Measurements from ENCODE around the gene SH2B3. TPM values are rescaled to one million over a fixed set of nuclear protein-coding genes. Genes with fewer than 3 reads are reported as not detected.
"Not testable (repeated sequence)": the region's sequence is repeated elsewhere in the genome, so short reads cannot be mapped to it uniquely, and the experiment has no call there.

Gene SH2B3
- total RNA-seq, 1 donor from 2014 or later, result 93.7 TPM

- Mint-ChIP-seq H3K27ac (ENCODE audit: unreplicated experiment) (peak overlapping the region; percentile 42), H3K27me3 (ENCODE audit: unreplicated experiment) (peaks cover 3% of the 10 kb centered on the region), H3K9me3 (ENCODE audit: unreplicated experiment) (no peaks in the 10 kb centered on the region), H3K4me1 (ENCODE audit: unreplicated experiment) (peaks cover 17% of the 10 kb centered on the region), H3K36me3 (ENCODE audit: low read depth, unreplicated experiment) (peaks cover 28% of the 10 kb centered on the region), H3K4me3 (ENCODE audit: unreplicated experiment) (no peak overlapping the region)
- TF ChIP-seq, protein P1, sequence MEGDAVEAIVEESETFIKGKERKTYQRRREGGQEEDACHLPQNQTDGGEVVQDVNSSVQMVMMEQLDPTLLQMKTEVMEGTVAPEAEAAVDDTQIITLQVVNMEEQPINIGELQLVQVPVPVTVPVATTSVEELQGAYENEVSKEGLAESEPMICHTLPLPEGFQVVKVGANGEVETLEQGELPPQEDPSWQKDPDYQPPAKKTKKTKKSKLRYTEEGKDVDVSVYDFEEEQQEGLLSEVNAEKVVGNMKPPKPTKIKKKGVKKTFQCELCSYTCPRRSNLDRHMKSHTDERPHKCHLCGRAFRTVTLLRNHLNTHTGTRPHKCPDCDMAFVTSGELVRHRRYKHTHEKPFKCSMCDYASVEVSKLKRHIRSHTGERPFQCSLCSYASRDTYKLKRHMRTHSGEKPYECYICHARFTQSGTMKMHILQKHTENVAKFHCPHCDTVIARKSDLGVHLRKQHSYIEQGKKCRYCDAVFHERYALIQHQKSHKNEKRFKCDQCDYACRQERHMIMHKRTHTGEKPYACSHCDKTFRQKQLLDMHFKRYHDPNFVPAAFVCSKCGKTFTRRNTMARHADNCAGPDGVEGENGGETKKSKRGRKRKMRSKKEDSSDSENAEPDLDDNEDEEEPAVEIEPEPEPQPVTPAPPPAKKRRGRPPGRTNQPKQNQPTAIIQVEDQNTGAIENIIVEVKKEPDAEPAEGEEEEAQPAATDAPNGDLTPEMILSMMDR (IDR thresholded peaks at IDR 0.05; ENCODE audit: unreplicated experiment), result no peak
- no peak for DNase-seq (ENCODE audit: low spot score)
Observed at GRCh38 chr12:111458546-111459172, 52.9 kb downstream of the SH2B3 start.

GRCh38 chr12:111460111-111460510 lies 54.4 kb downstream of the SH2B3 start:
- H3K27me3 Mint-ChIP-seq (ENCODE audit: unreplicated experiment); H3K4me3 Mint-ChIP-seq (ENCODE audit: unreplicated experiment); H3K9me3 Mint-ChIP-seq (ENCODE audit: unreplicated experiment); H3K4me1 Mint-ChIP-seq (ENCODE audit: unreplicated experiment); H3K27ac Mint-ChIP-seq (ENCODE audit: unreplicated experiment); DNase-seq (ENCODE audit: low spot score): not testable (repeated sequence)
- peaks cover 21% of the 10 kb centered on the region for H3K36me3 Mint-ChIP-seq (ENCODE audit: low read depth, unreplicated experiment)

GRCh38 chr12:111462210-111462769 lies 56.6 kb downstream of the SH2B3 start:
- H3K27me3 Mint-ChIP-seq (ENCODE audit: unreplicated experiment), result peaks cover 3% of the 10 kb centered on the region
- no peak overlapping the region for H3K4me3 Mint-ChIP-seq (ENCODE audit: unreplicated experiment)
- no peaks in the 10 kb centered on the region for H3K9me3 Mint-ChIP-seq (ENCODE audit: unreplicated experiment)
- H3K36me3 Mint-ChIP-seq (ENCODE audit: low read depth, unreplicated experiment), result peaks cover 10% of the 10 kb centered on the region
- H3K4me1 Mint-ChIP-seq (ENCODE audit: unreplicated experiment), result no peaks in the 10 kb centered on the region
- DNase-seq (ENCODE audit: low spot score), result no peak
- TF ChIP-seq, protein P1 (IDR thresholded peaks at IDR 0.05; ENCODE audit: unreplicated experiment), result no peak
- no peak overlapping the region for H3K27ac Mint-ChIP-seq (ENCODE audit: unreplicated experiment)

DNA sequence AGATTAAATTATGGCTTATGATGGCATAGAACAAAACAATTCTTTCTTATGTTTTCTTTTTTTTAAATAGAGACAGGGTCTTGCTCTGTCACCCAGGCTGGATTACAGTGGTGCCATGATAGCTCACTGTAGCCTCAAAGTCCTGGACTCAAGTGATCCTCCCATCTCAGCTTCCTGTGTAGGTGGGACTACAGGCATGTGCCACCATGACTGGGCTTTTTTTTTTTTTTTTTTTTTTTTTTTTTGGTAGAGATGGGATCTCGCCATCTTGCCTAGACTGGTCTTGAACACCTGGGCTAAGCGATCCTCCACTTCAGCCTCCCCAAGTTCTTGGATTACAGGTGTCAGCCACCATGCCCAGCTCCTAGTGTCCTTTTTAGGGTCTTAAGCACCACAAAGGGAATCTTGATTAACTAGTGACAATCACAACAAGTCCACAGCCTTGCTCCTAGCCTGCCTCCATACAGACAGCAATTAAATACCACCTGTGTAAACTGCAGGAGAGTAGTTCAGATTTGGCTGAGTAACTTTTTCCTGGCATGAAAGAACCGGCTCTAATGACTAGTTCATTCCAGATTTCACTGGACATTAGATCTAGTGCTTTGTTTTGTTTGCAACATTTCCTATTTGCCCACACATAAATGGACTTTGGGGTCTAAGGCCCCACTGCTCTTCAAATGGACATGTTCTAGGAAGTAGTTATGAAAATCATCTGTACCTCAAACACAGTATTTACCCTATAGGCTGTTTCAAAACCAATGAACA lies 61.6 kb downstream of the SH2B3 start:
- no peak for DNase-seq (ENCODE audit: low spot score)
- Mint-ChIP-seq H3K4me1 (ENCODE audit: unreplicated experiment) (no peaks in the 10 kb centered on the region), H3K27ac (ENCODE audit: unreplicated experiment) (no peak overlapping the region), H3K27me3 (ENCODE audit: unreplicated experiment) (peaks cover 3% of the 10 kb centered on the region), H3K9me3 (ENCODE audit: unreplicated experiment) (no peaks in the 10 kb centered on the region), H3K36me3 (ENCODE audit: low read depth, unreplicated experiment) (peaks cover 34% of the 10 kb centered on the region), H3K4me3 (ENCODE audit: unreplicated experiment) (no peak overlapping the region)
- TF ChIP-seq, protein P1 (IDR thresholded peaks at IDR 0.05; ENCODE audit: unreplicated experiment), result no peak

DNA sequence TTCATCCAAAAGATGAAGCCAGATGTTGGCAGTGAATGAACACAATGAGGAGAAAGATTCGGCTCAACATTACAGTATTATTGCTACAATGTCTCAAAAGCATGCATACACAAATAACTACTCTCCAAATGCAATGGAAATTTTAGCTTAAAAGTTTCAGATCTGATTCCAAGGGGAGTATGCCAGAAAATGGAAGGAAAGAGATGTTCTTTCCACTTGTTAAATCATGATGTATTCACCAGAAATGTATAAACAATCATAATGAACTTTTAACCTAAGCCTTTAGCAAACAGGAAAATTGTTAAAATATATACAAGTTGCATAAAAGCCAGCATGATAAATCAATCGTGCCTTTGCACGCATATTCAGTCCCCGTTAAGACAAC lies 62.1 kb downstream of the SH2B3 start:
- TF ChIP-seq, protein P1 (IDR thresholded peaks at IDR 0.05; ENCODE audit: unreplicated experiment), result no peak
- no peak for DNase-seq (ENCODE audit: low spot score)
- H3K27me3 Mint-ChIP-seq (ENCODE audit: unreplicated experiment), result peaks cover 3% of the 10 kb centered on the region
- H3K4me3 Mint-ChIP-seq (ENCODE audit: unreplicated experiment), result no peak overlapping the region
- H3K9me3 Mint-ChIP-seq (ENCODE audit: unreplicated experiment), result no peaks in the 10 kb centered on the region
- H3K27ac Mint-ChIP-seq (ENCODE audit: unreplicated experiment), result no peak overlapping the region
- H3K36me3 Mint-ChIP-seq (ENCODE audit: low read depth, unreplicated experiment), result peaks cover 32% of the 10 kb centered on the region
- no peaks in the 10 kb centered on the region for H3K4me1 Mint-ChIP-seq (ENCODE audit: unreplicated experiment)
